GM19193 (cell line): ENCODE data around the gene GLB1L2.

ENCODE experiments used
- POLR2A ChIP-seq: IDR thresholded peaks from 4 replicates; pipeline ENCODE4 v1.6.1; 2011; ENCODE audit not compliant: insufficient read depth, insufficient read length; ENCODE audit errors: extremely low read depth

GLB1L2 gene

GRCh38 chr11:134398644-134399292 lies 67.0 kb downstream of the GLB1L2 start:
- no peak for TF ChIP-seq POLR2A

GRCh38 chr11:134399293-134399654 lies 67.5 kb downstream of the GLB1L2 start:
- TF ChIP-seq POLR2A = no peak

GRCh38 chr11:134399996-134400395 lies 68.2 kb downstream of the GLB1L2 start:
- TF ChIP-seq POLR2A = no peak

GRCh38 chr11:134401825-134402809 lies 70.3 kb downstream of the GLB1L2 start:
- TF ChIP-seq POLR2A = no peak

- no peak for TF ChIP-seq POLR2A
Measured at GRCh38 chr11:134402910-134403309, 71.1 kb downstream of the GLB1L2 start.

- TF ChIP-seq POLR2A = no peak
Measured at GRCh38 chr11:134404575-134405341, 73.0 kb downstream of the GLB1L2 start.

GRCh38 chr11:134405436-134405835 lies 73.6 kb downstream of the GLB1L2 start:
- no peak for TF ChIP-seq POLR2A

- no peak for TF ChIP-seq POLR2A
Measured at GRCh38 chr11:134405841-134406240, 74.1 kb downstream of the GLB1L2 start.

- no peak for TF ChIP-seq POLR2A
Measured at GRCh38 chr11:134406264-134407185, 74.7 kb downstream of the GLB1L2 start.

- no peak for TF ChIP-seq POLR2A
Measured at GRCh38 chr11:134407321-134407828, 75.6 kb downstream of the GLB1L2 start.

- TF ChIP-seq POLR2A = no peak
Measured at GRCh38 chr11:134407923-134408322, 76.1 kb downstream of the GLB1L2 start.

GRCh38 chr11:134409552-134410429 lies 78.0 kb downstream of the GLB1L2 start:
- no peak for TF ChIP-seq POLR2A

GRCh38 chr11:134410766-134411165 lies 79.0 kb downstream of the GLB1L2 start:
- no peak for TF ChIP-seq POLR2A
